GM15510 (cell line): ENCODE data around the gene SLC1A7.

Experiments used
- POLR2A ChIP-seq: IDR thresholded peaks from 3 replicates; pipeline ENCODE4 v1.6.1; 2011; ENCODE audit warnings: borderline replicate concordance; ENCODE audit not compliant: insufficient read length; ENCODE audit errors: extremely low read depth

SLC1A7 gene

DNA sequence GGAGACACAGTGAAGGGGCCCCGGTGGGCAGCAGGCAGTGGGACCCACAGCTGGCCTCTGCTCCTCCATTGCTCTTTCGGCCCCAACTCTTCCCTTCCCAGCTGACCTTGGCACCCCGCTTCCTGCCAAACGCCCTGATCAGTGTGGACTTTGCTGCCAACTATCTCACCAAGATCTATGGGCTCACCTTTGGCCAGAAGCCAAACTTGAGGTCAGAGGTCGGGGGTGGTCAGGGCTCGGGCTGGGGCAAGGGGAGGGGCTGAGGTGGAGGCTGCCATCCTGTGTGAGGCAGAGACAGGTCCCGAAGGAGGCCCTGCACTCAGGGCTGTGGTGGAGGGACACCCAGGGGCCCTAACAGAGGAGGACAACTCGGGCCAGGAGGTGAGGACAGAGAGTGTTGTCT, 66.7 kb downstream of the SLC1A7 start:
- no peak for TF ChIP-seq POLR2A

DNA sequence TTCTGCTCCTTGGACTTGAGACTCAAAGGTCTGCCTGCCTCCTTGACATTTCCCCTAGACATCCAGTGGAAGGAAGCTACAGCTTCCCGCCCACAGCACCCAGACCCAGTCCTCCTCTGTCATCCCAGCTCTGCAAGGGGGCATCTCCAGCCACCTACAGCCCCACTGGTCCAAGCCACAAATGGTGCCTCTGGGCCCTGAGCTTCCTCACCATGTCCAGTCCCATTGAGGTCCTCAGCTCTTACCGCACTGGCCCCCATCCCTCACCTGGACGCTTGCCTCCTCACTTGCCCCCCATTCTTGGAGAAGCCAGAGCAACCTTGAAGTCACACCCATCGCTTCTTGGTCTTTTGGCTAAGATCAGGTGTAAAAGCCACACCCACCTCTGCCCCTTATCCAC, 67.2 kb downstream of the SLC1A7 start:
- no peak for TF ChIP-seq POLR2A

DNA sequence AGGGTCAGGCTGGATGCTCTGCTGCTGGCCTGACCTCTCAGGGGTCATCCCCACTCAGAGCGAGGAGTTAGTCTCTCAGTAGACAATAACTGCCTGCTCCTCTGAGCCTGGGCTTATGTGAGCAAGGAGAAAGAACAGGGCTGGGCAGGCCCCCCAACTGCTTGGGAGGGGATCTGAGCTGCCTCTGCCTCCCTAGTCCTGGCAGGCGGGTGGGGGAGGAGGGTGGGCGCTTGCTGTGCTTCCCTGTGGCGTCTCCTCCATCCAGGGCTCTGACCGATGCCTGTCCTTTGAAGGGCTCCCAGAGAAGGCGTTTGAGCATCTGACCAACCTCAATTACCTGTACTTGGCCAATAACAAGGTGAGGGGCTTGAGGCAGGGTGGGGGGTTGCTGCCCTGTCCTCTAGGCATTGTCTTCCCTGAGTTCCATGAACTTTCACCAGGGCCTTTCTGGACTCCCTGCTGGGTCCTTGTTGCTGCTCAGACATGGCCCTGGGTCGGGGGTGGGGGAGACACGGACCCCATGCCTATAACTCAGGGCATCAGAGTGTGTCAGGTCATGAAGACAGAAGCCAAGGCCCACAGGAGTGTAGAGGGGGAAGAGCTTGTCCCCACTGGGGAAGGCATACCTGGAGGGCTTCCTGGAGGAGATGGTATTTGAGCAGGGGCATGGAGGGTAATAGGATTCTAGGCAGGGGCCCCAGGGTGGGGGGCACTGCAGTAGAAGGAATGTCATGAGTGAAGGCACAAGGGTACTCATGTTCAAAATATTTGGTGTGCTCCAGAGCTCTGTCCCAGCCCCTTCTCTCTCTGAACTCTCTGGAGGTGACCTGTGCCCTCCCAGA, 67.9 kb downstream of the SLC1A7 start:
- no peak for TF ChIP-seq POLR2A

DNA sequence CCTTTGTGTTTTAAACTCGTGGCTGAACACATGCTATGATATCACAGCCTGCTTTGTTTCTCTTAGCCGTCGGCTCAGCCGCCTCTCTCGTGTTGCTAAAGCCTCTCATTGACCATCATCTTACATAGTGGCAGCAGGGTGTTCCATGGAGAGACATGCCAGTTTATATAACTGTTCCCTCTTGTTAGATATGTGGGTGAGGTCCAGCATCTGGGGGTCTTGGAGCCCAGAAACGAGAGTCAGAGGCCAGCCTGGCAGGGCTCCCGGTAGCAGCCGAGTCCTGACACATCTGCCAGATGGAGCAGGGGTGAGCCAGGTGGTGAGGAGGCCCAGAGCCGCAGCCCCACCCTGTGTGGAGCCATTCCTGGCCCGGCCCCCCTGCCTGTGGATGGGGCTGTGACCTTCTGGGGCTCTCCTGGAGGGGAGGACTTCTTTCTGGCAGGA, 68.5 kb downstream of the SLC1A7 start:
- TF ChIP-seq POLR2A, result no peak

DNA sequence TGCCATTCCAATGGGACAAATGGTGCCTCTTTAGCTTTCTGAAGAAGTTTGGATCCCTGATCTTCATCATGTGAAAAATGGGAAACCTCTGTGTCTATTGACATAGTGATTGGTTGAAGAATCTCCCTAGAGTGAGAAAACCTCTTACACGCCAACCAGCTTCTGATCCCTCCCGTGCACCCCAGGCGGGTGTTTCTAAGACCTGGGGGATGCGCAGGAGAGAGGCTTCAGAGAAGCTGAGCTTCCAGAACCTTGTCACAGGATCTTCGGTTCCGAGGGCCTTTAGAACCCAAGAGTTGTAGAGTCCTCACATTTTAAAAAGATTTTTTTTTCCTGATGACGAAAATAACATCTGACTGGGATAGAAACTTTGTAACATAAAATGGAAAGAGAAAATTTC, 69.2 kb downstream of the SLC1A7 start:
- TF ChIP-seq POLR2A, result no peak

DNA sequence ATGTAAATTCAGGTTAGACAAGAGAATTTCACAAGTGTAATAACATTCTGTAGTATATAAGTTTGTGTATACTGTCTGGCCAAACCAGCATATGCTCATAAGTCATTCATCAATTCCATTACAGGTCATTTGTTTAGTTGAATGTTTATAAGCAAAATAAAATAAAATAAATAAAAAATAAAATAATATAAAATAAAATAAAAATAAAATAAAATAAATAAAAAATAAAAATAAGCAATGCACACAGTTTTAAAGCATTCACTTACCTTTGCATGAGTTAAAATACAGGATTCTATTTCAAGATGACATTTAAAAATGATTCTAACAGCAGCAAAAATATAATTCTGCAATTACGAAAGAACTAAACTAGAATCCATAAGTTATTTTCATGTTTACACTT, 70.5 kb downstream of the SLC1A7 start:
- TF ChIP-seq POLR2A, result no peak

DNA sequence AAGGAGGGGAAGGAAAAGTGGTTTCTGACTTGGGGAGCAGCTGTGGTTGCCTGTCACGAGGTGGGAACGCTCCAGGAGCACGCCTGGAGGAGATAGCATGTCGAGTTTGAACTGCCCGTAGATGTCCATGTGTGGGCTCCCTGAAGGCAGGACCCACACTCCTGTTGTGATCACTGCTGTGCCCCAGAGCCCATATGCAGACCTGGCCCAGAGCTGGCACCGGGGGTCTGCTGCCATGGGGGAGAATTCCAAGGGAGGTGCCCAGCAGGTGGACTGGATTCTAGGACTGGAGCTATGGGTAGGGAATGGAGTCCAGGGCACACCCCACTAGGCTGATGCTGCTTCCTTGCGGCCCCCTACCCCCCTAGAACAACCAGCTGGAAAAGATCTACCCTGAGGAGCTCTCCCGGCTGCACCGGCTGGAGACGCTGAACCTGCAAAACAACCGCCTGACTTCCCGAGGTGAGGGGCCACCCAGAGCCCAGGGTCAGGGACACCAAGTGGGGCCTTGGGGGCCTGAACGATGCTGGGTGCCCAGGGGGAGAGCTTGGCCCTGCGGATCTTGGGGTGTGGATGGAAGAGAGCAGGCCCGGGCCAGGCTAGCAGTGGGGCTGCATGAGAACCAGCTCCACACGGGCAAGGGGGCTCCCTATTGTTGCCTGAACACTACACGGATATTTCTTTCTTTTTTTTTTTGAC, 71.1 kb downstream of the SLC1A7 start:
- TF ChIP-seq POLR2A, result no peak

DNA sequence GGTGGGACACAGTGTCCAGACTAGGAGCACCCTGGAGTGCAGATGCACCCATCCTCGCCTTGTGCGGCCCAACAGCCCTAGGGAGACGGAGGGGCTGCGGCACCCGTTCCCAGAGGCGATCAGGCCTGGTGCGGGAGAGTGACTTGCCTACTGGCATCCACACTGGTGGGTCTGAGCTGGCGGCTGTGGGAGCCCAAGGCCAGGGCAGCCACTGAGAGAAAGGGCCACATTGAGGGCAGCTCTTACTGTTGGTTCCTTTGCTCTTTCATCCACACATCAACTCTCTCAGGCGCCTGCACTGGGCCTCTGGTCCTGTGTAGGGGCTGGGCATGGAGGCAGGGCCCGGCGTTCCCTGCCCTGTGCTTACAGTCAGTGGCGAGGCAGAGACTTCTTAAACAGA, 71.8 kb downstream of the SLC1A7 start:
- TF ChIP-seq POLR2A, result no peak

DNA sequence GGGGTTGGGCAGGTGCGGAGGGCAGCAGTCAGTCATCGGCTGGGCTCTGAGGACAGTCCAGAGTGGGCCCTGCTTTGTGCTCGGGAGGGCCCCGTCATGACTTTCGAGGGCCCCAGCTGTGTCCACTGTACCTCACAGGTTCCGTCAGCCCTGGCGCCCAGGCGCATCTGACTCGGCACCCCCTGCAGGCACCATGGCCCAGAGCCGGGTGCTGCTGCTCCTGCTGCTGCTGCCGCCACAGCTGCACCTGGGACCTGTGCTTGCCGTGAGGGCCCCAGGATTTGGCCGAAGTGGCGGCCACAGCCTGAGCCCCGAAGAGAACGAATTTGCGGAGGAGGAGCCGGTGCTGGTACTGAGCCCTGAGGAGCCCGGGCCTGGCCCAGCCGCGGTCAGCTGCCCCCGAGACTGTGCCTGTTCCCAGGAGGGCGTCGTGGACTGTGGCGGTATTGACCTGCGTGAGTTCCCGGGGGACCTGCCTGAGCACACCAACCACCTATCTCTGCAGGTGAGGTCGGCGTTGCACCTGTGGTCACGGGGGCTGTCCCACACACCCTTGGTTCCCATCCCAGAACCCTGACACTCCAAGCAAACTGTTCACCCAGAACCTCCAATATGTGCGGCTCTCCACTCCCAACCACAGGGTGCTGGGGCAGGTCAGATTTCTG, 72.6 kb downstream of the SLC1A7 start:
- TF ChIP-seq POLR2A, result no peak

DNA sequence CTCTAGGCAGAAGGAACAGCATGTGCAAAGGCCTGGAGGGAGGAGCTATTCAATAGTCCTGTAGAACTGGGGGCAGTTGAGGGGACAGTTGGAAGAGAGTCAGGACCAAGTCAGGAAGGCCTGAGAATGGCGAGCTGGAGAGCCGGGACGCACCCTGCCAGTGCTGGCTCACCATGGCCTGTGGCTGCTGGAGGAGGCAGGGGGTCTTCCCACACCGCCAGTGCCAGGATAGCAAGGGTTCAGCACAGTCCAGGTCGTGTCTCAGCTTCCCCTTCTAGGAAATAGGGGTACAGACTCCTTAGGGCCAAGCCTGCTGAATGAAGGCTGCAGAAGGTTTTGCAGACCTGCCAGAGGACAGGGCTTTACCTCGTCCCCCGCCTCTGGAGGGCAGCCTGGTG, 73.2 kb downstream of the SLC1A7 start:
- no peak for TF ChIP-seq POLR2A

DNA sequence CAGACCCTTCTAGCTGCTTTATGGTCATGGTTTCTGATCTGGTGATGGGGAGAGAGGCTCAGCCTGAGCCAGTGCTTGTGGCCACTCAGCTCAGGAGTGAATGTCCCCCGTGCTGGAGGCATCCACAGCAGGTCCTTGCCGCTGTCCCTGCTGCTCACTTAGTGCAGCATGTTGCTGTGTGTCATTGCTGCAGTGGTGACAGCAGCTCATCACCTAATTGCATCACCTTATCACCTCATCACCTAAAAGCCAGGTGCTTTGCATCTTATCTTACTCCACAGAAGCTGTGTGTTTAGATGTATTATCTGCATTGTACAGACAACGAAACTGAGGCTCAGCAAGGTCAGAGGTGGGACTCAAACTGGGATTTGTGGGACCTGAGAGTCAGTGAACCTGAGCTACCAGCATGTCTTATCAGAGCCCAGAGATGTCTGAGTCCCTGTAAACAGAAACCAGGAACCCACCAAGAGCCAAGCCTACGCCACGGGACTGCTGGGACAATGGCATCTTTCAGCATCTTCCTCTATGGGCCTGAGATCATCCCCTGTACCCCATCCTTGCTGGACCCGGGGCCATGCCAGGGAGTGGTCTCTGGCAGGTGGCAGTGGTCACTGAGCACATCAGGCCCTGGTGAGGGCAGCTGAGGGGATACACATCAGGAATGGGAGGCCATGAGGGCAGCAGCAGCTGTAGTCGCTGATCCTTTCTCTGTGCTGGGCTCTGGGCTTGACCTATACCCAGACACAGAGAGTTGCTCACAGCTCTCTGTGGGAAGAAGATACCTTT, 73.9 kb downstream of the SLC1A7 start:
- TF ChIP-seq POLR2A, result no peak

DNA sequence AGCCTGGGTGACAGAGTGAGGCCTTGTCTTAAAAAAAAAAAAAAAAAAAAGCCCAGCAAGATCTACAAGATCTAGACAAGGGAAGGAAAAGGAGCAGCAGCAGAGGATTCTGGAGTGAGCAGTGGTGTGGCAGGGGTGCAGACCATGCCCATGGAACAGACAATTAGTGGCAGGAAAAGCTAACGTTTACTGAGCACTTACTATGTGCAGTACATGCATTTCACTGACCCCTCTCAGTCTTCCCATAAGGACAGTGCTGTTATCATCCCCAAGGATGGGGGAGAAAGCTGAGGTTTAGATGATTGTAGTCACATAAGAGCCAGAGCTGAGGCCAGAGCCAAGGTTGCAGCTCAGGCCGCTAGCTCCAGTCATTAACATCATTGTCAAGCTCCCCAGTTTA, 74.6 kb downstream of the SLC1A7 start:
- TF ChIP-seq POLR2A, result no peak

DNA sequence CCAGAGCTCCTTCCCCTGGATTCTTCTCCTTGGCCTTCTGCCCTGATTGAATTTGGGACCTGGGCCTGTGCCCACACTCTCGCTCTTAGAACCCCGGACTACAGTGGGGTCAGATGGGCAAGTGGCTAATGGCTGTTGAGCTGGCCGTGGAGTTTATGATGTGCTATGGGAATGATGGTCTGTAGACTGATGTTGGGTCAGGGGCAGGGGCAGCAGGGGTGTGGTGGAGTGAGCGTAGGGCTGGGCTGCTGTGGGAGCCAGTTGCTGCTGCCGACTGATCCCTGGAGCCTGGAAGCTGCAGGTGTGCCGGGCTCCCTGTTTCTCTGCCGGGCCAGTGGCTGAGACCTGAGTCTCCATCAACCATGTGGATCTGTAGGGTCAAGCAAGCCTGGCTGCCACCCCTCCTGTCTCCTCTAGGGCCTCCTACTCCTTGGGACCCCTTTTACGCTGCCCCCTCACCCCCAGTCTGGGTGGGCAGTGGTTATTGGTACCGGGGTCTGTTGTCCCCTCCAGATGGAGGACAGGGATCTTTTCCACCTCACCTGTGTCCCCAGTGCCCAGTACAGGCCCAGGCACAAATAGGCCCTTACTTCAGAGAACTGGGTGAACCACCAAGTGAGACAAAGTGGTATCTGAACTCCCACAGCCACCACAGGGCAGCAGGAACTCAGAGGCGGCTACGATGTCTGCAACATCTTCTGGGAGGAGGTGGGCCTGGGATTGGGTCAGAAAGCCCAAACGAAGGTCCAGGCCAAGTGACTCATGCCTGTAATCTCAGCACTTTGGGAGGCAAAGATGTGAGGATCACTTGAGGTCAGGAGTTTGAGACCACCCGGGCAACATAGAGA, 75.3 kb downstream of the SLC1A7 start:
- no peak for TF ChIP-seq POLR2A

DNA sequence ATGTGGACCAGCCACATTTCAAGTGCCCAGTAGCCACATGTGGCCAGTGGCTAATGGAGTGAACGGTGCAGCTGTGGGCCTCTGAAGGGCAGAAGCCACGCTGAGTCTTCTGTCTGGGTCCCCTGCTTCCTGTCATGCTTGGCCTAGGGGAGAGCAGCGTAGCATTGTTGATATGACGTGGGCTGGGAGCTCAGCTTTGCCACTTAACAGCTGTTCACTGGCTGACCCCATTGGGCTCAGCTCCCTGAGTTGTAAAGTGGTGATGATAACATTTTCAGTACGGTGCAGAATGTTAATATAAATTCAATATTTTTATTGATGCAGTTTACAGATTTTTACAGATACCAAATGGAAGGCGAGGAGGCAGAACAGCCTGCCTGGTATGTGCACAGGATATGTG, 76.0 kb downstream of the SLC1A7 start:
- TF ChIP-seq POLR2A, result no peak

DNA sequence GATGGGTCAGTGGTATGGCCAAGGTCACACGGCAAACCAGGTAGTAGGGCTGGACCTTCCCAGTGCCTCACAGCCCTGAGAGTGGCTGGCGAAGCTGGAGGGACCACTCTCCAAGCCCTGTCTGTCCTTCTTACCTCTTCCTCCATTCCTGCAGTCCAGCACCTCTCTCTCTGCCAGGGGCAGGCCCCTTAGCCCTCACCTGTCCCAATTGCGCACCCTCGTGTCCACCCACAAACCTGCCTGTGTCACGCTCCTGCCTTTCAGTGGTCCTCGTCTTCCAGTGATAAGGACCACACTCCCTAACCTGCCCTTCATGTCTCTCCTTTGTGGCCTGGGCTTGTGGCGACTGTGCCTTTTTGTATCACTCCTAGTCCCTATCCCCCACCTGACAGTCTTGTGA, 77.0 kb downstream of the SLC1A7 start:
- TF ChIP-seq POLR2A, result no peak
